ENCODE measurements around the gene OR1A2. TPM values are rescaled to one million over a fixed set of nuclear protein-coding genes. Genes with fewer than 3 reads are reported as not detected.
"Not testable (repeated sequence)": the region's sequence is repeated elsewhere in the genome, so short reads cannot be mapped to it uniquely, and the experiment has no call there.

The OR1A2 gene
- total RNA-seq, 1 donor from 2014 or later, result not detected

- intact Hi-C loops (cut with DNase I), result no loop called here
- no peak for ATAC-seq
- H3K4me3 ChIP-seq, result no peak overlapping the region
- H3K9me3 ChIP-seq, result no peaks in the 10 kb centered on the region
- no peak for DNase-seq
- no peaks in the 10 kb centered on the region for H3K27me3 ChIP-seq (ENCODE audit: low read depth)
- no peaks in the 10 kb centered on the region for H3K4me1 ChIP-seq
- H3K36me3 ChIP-seq, result no peaks in the 10 kb centered on the region
- no peak for TF ChIP-seq CTCF (IDR thresholded peaks at IDR 0.05)
- no peak overlapping the region for H3K27ac ChIP-seq
Observed at GRCh38 chr17:3213001-3213400, 15.7 kb downstream of the OR1A2 start.

GRCh38 chr17:3213587-3213986, 16.3 kb downstream of the OR1A2 start:
- Histone ChIP-seq H3K27ac (no peak overlapping the region), H3K36me3 (no peaks in the 10 kb centered on the region), H3K27me3 (ENCODE audit: low read depth) (no peaks in the 10 kb centered on the region), H3K4me3 (no peak overlapping the region), H3K4me1 (no peaks in the 10 kb centered on the region), H3K9me3 (no peaks in the 10 kb centered on the region)
- intact Hi-C loops (cut with DNase I), result no loop called here
- no peak for TF ChIP-seq CTCF (IDR thresholded peaks at IDR 0.05)
- no peak for ATAC-seq
- no peak for DNase-seq

- DNase-seq; H3K27ac ChIP-seq; H3K4me1 ChIP-seq; H3K4me3 ChIP-seq; H3K36me3 ChIP-seq; H3K9me3 ChIP-seq; ATAC-seq; H3K27me3 ChIP-seq (ENCODE audit: low read depth); intact Hi-C loops (cut with DNase I): not testable (repeated sequence)
Observed at GRCh38 chr17:3219978-3220377, 22.7 kb downstream of the OR1A2 start.

GRCh38 chr17:3221850-3222249, 24.5 kb downstream of the OR1A2 start:
- TF ChIP-seq CTCF (IDR thresholded peaks at IDR 0.05), result no peak
- Histone ChIP-seq H3K4me1 (no peaks in the 10 kb centered on the region), H3K9me3 (no peaks in the 10 kb centered on the region), H3K27me3 (ENCODE audit: low read depth) (no peaks in the 10 kb centered on the region), H3K27ac (no peak overlapping the region), H3K4me3 (no peak overlapping the region), H3K36me3 (no peaks in the 10 kb centered on the region)
- DNase-seq (no peak), ATAC-seq (no peak)
- intact Hi-C loops (cut with DNase I), result no loop called here

- H3K4me1 ChIP-seq, result no peaks in the 10 kb centered on the region
- DNase-seq, result no peak
- no peaks in the 10 kb centered on the region for H3K36me3 ChIP-seq
- H3K27me3 ChIP-seq (ENCODE audit: low read depth), result no peaks in the 10 kb centered on the region
- intact Hi-C loops (cut with DNase I), result no loop called here
- ATAC-seq, result no peak
- no peak overlapping the region for H3K27ac ChIP-seq
- no peak overlapping the region for H3K4me3 ChIP-seq
- H3K9me3 ChIP-seq, result no peaks in the 10 kb centered on the region
- no peak for TF ChIP-seq CTCF (IDR thresholded peaks at IDR 0.05)
Observed at GRCh38 chr17:3222505-3222904, 25.2 kb downstream of the OR1A2 start.

- H3K4me3 ChIP-seq; DNase-seq; H3K9me3 ChIP-seq; H3K27me3 ChIP-seq (ENCODE audit: low read depth); H3K27ac ChIP-seq; ATAC-seq; intact Hi-C loops (cut with DNase I); H3K36me3 ChIP-seq; H3K4me1 ChIP-seq: not testable (repeated sequence)
Observed at GRCh38 chr17:3224721-3225352, 27.5 kb downstream of the OR1A2 start.

GRCh38 chr17:3232300-3232699, 35.0 kb downstream of the OR1A2 start:
- H3K9me3 ChIP-seq; H3K27me3 ChIP-seq (ENCODE audit: low read depth); H3K27ac ChIP-seq; intact Hi-C loops (cut with DNase I); H3K36me3 ChIP-seq; DNase-seq; H3K4me1 ChIP-seq; H3K4me3 ChIP-seq: not testable (repeated sequence)
- peak in 1 of 2 donors; percentile 25 for ATAC-seq

- H3K4me1 ChIP-seq; H3K27ac ChIP-seq; intact Hi-C loops (cut with DNase I); H3K36me3 ChIP-seq; DNase-seq; H3K27me3 ChIP-seq (ENCODE audit: low read depth); H3K4me3 ChIP-seq; H3K9me3 ChIP-seq: not testable (repeated sequence)
- ATAC-seq, result peak; percentile 70 to 90
Observed at GRCh38 chr17:3238685-3239084, 41.4 kb downstream of the OR1A2 start.

GRCh38 chr17:3241044-3241443, 43.7 kb downstream of the OR1A2 start:
- intact Hi-C loops (cut with DNase I); H3K27me3 ChIP-seq (ENCODE audit: low read depth); DNase-seq; ATAC-seq; H3K9me3 ChIP-seq; H3K4me3 ChIP-seq; H3K36me3 ChIP-seq; H3K27ac ChIP-seq; H3K4me1 ChIP-seq: not testable (repeated sequence)

- not testable (repeated sequence) for H3K9me3 ChIP-seq; H3K27me3 ChIP-seq (ENCODE audit: low read depth)
Observed at GRCh38 chr17:3244841-3245240, 47.5 kb downstream of the OR1A2 start.

More at GRCh38 chr17:3244841-3245240, 47.5 kb downstream of the OR1A2 start:
- H3K4me3 ChIP-seq; DNase-seq; H3K4me1 ChIP-seq; H3K36me3 ChIP-seq; ATAC-seq; H3K27ac ChIP-seq; intact Hi-C loops (cut with DNase I): not testable (repeated sequence)
